Measurements from ENCODE around the gene APBB2. TPM values are rescaled to one million over a fixed set of nuclear protein-coding genes. Genes with fewer than 3 reads are reported as not detected.

APBB2 gene
- total and polyA plus RNA-seq, 2 of the 4 experiments (the other 2 are of a cell fraction), result 47.9 to 75.5 TPM

GRCh38 chr4:41002309-41002708, 212.0 kb downstream of the APBB2 start:
- no peaks in the 10 kb centered on the region for H3K9me3 ChIP-seq (ENCODE audit: control insufficient read depth, insufficient read depth, low read length)
- H2AK9ac ChIP-seq (replicated peaks; ENCODE audit: low read depth, low read length, poor library complexity), result no peak overlapping the region
- no peaks in the 10 kb centered on the region for H3K27me3 ChIP-seq (ENCODE audit: control insufficient read depth, insufficient read depth, low read length)
- H2BK120ac ChIP-seq (ENCODE audit: low read depth, low read length), result no peak overlapping the region
- no peak overlapping the region for H4K8ac ChIP-seq (ENCODE audit: low read depth in 2 of 2, low read length in 2 of 2)
- peaks cover 13 to 19% of the 10 kb centered on the region in 2 experiments for H3K79me1 ChIP-seq (ENCODE audit: low read depth in 1 of 2, low read length in 2 of 2)
- H2AFZ ChIP-seq (replicated peaks; ENCODE audit: low read length, poor library complexity), result no peak overlapping the region
- H2BK5ac ChIP-seq (ENCODE audit: low read depth, low read length, poor library complexity, severe bottlenecking), result no peak overlapping the region
- no TSS peak for BruUV-seq (replicated peaks)
- dilution Hi-C loops (cut with HindIII; ENCODE audit: low sequenced_read_pairs, unreplicated experiment) (no loop called here), intact Hi-C loops (cut with micrococcal nuclease) (no loop called here), in situ Hi-C loops (cut with MboI; ENCODE audit: low sequenced_read_pairs) (no loop called here)
- H2AK5ac ChIP-seq (ENCODE audit: low read depth, low read length), result no peak overlapping the region
- TF ChIP-seq POLR2A (IDR thresholded peaks at IDR 0.05; ENCODE audit: low read depth, low read length), result no peak
- no peak for TF ChIP-seq NFE2L2 (IDR thresholded peaks at IDR 0.05; ENCODE audit: low read depth, low read length)
- no peak for TF ChIP-seq CTCF (conservative IDR thresholded peaks at IDR 0.05; ENCODE audit: low read depth, low read length)
- TF ChIP-seq SMC3 (IDR thresholded peaks at IDR 0.05; ENCODE audit: low read depth, low read length), result no peak
- no peak for TF ChIP-seq CEBPB (IDR thresholded peaks at IDR 0.05; ENCODE audit: low read depth, low read length)
- CTCF ChIA-PET, result interaction anchor here (0.7 kb wide), 1 partner anchor 197 kb away, joined by 5 read pairs; no protein-coding TSS in a partner anchor
- DNase-seq (no peak), ATAC-seq (ENCODE audit: low read depth) (no peak)
- no peak overlapping the region for H3K23ac ChIP-seq (ENCODE audit: low read depth, low read length)
- H3K4me2 ChIP-seq (ENCODE audit: low read depth, low read length), result no peak overlapping the region
- H3K4me3 ChIP-seq (ENCODE audit: insufficient read depth, low read depth, low read length), result no peak overlapping the region
- no peaks in the 10 kb centered on the region for H4K20me1 ChIP-seq (ENCODE audit: insufficient read depth, low read length)
- H3K9me1 ChIP-seq (ENCODE audit: insufficient read depth, low read length), result peaks cover 2% of the 10 kb centered on the region; the same call in 1 of the 2 replicates
- H2BK15ac ChIP-seq (ENCODE audit: low read depth, low read length), result no peak overlapping the region
- no peak overlapping the region for H3K4ac ChIP-seq (ENCODE audit: low read depth, low read length)
- 0 out of 2 replicates have a peak, but pooled peaks cover 1% of the 10 kb centered on the region for H3K36me3 ChIP-seq (ENCODE audit: control insufficient read depth, insufficient read depth, low read length)
- no peak overlapping the region for H3K9ac ChIP-seq (ENCODE audit: low read depth, low read length)
- no peak overlapping the region for H4K91ac ChIP-seq (ENCODE audit: insufficient read depth, low read depth, low read length)
- no CpG with 5 or more reads among the region's 2 CpGs for WGBS, 2 experiments (ENCODE audit: extremely low coverage in 2 of 2, insufficient read length in 1 of 2)
- POLR2A ChIA-PET (ENCODE audit: unreplicated experiment), result interaction anchor here (0.6 kb wide), 1 partner anchor 69 kb away, joined by 3 read pairs; no protein-coding TSS in a partner anchor
- H2BK20ac ChIP-seq (ENCODE audit: low read depth, low read length), result no peak overlapping the region
- no peak overlapping the region for H3K27ac ChIP-seq (ENCODE audit: insufficient read depth, low read length)
- no peak overlapping the region for H3K18ac ChIP-seq (ENCODE audit: low read depth, low read length)
- no peak overlapping the region for H3K56ac ChIP-seq (ENCODE audit: extremely low read depth, insufficient read depth, low read length)
- H3K14ac ChIP-seq (replicated peaks; ENCODE audit: low read depth, low read length), result no peak overlapping the region
- no peak overlapping the region for H4K5ac ChIP-seq (ENCODE audit: low read depth, low read length)
- no peaks in the 10 kb centered on the region for H3K4me1 ChIP-seq (ENCODE audit: control insufficient read depth, insufficient read depth, low read length)

All from IMR-90 (cell line).